HG03342 (cell line): ENCODE results near the gene CHST7.

Experiments used
- ATAC-seq: cut with Tn5 transposase; IDR thresholded peaks from one replicate; pipeline ENCODE4 v1.9.1; 2021; ENCODE audit warnings: mild to moderate bottlenecking, moderate library complexity; ENCODE audit not compliant: unreplicated experiment

CHST7 gene

DNA sequence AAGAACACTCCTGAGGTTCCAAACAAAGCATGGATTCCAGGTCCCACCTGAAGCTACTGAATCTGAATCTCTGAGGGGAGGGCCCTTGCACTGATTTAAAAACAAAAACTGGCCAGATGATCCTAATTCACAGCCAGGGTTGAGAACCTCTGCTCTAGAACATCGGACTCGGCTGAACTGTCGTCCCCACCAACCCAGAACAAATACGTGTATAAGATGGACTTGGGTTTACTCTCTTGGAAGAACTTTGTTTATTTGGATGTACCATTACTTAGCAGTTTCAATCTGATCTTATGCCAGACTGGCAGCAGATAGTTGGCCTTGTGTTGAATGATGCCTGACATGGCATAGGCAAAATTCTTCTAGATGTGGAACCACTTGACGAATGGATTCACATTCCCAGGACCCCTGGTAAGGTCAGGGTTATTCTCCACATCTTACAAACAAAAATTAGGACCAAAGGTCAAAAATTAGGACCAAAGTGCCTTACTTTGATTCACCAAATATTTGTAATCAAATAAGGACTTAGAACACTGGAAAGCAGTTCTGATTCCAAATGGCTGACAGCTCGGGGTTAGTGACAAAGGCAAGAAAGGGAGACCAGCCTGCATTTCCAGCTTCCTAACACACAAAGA lies 29.0 kb downstream of the CHST7 start:
- ATAC-seq = no peak

DNA sequence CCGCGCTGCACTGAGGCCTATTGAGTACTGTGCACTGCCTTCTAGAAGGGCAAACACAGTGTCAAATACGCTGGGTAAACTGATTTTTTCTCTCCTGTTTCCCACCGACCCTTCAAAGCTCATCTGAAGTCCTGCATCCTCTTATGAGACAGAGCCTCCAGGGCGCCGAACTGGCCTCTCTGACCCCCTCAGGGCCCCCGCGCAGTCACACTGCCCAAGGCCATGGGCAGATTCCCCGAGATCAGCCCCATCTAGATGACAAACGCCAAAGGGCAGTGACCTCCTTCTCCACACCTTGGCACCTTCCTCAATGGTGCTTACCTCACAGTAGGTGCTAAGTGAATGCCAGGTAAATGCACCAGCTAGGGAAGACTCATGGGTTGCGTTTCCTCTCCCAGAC lies 34.4 kb downstream of the CHST7 start:
- ATAC-seq = no peak

- no peak for ATAC-seq
These were observed 36.6 kb downstream of the CHST7 start for GRCh38 chrX:46610070-46610658.

DNA sequence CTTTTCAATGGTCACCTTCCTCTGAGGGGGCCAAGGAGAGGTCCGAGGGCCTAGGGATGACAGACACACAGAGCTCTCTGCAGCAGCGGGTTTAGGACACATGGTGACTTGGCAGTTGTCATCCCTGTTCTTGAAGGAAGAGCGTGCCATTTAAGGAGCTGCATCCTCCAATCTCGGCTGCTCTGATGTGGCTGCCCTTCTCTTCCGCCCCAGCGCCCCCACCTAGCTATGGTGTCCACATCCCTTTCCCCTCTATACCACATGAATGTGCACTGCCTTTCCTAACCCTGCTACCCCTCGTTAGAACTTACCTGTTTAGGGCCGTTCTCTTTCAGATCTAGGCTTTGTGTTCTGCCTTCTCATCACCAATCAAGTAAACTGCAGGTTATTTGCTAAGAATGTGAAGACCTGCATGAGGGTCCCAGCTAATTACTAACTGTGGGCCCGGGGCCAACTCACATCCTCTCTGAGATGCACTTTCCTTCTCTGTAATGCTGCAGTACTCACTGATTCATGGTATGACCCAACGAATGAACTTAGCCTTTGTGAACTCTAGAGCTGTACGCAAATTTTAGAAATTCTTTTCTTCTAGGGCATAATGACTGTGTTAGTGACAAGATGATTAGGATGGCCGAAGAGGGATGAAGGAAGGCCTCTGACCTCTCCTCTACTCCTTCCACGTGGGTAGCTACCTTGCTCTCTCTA lies 38.2 kb downstream of the CHST7 start:
- no peak for ATAC-seq

GRCh38 chrX:46617906-46618305 lies 44.3 kb downstream of the CHST7 start:
- no peak for ATAC-seq

GRCh38 chrX:46618947-46619346 lies 45.4 kb downstream of the CHST7 start:
- no peak for ATAC-seq

DNA sequence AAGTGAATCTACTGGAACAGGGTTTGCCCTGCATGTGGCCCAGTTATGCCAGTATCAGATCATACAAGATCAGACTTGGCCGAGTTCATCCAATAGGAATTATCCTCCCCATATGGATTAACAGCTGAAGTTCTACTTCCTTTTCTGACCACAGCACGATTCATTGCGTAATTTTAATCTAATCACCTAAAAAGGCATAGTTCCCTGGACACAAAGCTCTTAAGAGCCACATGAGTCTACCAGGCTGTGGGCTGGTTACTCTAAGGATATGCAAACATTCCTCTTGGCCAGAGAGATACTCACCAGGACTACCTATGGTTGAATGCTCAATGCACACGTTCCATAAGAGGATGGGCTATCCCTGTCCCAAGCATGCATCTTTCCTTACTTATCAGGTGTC lies 46.9 kb downstream of the CHST7 start:
- ATAC-seq = no peak

- no peak for ATAC-seq
These were observed 48.0 kb downstream of the CHST7 start for GRCh38 chrX:46621572-46621971.

DNA sequence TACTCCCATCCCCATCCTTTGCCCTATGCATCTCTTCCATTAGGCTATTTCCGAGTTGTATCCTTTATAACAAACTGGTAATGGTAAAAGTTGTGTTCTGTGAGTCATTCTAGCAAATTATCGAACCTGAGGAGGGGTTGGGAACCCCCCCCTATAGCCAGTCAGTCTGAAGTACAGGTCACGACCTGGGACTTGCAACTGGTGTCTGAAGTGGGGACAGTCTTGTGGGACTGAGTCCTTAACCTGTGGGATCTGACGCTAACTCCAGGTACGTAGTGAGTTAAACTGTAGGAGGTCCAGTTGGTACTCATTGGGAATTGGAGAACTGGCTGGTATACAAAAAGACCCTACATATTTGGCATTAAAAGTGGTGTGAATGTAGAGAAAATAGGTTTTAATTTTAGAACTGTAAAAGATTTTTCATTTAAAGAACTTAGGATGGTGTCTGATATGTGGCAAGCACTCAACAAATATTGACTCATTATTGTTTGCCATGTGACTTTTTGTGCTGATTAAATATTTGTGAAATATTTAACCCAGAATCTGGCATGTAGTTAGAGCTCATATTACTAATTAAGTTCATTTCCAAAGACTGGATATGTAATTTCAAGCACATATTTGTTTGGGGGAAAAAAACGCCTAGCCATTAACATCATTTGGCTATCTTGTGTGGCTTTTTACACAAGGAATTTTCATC lies 50.7 kb downstream of the CHST7 start:
- ATAC-seq = no peak

DNA sequence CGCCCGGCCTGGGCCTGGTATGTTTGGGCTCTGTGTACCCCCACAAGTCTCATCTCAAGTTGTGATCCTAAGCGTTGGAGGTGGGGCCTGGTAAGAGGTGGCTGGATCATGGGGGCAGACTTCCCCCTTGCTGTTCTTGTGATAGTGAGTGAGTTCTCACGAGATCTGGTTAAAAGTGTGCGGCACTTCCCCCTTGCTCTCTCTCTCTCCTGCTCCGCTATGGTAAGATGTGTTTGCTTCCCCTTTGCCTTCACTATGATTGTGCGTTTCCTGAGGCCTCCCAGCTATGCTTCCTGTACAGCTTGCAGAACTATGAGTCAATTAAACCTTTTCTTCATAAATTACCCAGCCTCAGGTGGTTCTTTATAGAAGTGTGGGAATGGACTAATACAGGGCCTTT lies 53.0 kb downstream of the CHST7 start:
- no peak for ATAC-seq

DNA sequence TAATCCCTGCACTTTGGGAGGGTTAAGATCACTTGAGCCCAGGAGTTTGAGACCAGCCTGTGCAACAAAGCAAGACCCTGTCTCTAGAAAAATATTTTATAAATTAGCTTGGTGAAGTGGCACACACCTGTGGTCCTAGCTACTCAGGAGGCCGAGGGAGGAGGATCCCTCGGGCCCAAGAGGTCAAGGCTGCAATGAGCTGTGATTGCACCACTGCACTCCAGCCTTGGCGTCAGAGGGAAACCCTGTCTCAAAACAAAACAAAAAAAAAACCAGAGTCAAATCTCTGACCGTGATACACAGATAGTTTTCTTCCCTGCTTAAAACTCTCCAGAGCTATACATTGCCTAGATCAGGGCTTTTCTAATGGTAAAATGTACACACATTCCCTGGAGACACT lies 53.5 kb downstream of the CHST7 start:
- no peak for ATAC-seq

DNA sequence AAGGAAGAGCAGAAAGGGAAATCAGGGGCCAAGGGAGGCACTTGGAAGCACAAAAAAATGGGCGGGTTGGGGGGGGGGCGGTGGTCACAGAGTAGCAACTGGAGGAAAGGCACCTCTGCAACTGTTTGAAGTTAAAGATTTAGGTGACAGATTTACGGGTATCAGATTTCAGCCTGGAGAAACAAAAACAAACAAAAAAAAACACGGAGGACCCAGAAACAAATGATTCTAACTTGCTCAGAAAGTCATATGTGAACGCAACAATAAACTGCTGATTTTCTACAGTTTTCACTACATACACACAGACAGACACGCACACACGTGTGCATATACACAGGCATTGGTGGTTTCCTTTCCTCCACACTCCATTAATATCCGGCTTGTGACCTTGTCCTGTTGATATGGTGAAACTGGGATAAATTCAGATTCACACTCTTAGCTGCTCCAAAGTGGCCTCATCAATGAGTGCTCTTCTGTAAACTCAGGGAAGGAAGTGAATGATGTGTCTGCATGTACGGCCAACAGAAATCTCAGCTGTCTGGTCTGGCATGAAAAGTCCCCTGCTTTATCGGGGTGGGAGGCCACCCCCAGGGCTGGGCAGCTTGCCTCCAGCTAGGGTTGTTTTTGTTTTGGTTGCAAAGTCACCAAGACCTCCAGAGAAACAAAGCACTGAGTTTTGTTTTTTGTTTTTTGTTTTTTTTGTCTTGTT lies 54.3 kb downstream of the CHST7 start:
- ATAC-seq = peak; percentile 21

- ATAC-seq = peak; percentile 90
These were observed 55.2 kb downstream of the CHST7 start for GRCh38 chrX:46628460-46629371.

DNA sequence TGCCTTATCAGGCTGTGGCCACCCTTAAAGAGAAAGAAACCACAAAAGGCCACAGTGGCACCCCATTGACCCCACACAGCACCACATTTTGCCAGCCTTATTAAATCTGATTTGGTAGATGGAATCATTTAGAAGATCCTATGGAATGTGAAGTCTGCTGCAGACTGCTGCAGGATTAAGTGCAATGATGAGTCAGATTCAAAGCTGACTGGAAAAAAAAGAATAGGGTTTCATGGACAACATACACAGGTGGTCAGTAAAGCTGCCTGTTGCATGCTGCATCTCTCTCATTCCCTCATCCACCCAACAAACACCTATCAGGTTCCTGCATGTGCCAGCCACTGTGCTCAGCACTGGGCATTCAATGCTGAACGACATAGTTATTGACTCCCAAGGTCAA lies 56.6 kb downstream of the CHST7 start:
- ATAC-seq = no peak

- peak; percentile 50 for ATAC-seq
These were observed 61.0 kb downstream of the CHST7 start for GRCh38 chrX:46634577-46634976.

DNA sequence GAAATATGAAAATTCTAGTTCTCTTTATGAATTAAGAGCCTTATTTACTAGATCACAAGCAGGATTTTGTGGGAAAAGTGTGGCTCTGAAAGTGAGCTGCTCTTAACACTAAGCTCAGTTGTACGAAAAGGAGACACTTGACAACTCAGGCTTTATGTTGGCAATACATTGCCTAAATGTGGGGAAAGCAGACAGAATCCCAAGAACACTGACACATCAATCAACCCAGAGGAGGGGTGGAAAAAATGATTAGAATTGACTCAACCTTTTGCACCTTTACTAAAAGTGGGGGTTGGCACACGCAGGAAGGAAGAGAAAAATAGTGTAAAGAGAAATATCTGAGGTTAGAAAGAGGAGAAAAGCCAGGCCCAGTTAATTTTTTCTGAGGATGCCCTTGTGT lies 61.6 kb downstream of the CHST7 start:
- ATAC-seq = no peak

DNA sequence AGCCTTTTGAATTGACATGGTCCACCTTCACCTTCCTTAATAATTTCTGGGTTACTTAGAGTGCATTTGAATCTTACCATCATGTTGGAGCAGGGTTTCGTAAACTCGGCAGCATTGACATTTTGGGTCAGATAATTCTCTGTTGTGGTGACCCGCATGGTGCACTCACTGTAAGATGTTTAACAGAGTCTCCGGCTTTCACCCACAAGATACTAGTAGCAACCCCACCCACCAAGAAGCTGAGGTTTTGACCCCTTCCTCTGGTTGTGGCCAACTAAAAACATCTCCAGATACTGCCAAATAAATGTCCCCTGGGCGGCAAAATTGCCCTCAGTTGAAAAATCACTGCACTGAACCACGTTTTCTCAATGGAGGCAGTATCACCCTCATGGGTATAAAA lies 62.7 kb downstream of the CHST7 start:
- no peak for ATAC-seq

DNA sequence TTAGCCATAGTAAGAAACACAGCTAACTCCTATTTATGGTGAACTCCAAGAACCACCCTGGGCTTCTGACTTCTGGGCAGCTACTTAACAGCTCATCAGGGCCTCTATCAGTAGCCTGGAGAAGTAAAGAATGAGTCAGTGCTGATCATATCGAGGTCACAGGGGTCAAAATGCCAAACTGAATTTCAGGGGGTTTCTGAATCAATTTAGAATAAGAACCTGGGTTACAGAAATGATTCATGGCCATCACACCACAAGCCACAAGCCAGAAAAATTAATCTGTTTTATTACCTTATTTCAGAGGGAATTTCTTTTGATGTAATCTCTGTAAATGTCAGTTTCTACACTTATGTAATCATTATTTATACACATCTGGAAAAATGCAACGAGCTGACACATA lies 64.4 kb downstream of the CHST7 start:
- ATAC-seq = peak; percentile 64

- ATAC-seq = no peak
These were observed 68.6 kb downstream of the CHST7 start for GRCh38 chrX:46642145-46642544.

GRCh38 chrX:46643636-46644035 lies 70.1 kb downstream of the CHST7 start:
- ATAC-seq = no peak
